ENCODE data around the gene INS. TPM values are rescaled to one million over a fixed set of nuclear protein-coding genes. Genes with fewer than 3 reads are reported as not detected.

The INS gene
- total and polyA plus RNA-seq, 2 donors from 2014 or later: not detected

GRCh38 chr11:2192435-2192834 is 31.4 kb upstream of the INS start:
- no peak overlapping the region for H3K9ac ChIP-seq (ENCODE audit: low read length in 3 of 3)
- no peaks in the 10 kb centered on the region for H3K4me1 ChIP-seq (ENCODE audit: control insufficient read depth in 2 of 3, insufficient read depth in 2 of 3, low read depth in 1 of 3, low read length in 3 of 3)
- no peak overlapping the region for H3K4me3 ChIP-seq (ENCODE audit: low read length in 3 of 3)
- H3K27ac ChIP-seq (ENCODE audit: low read depth in 2 of 2, low read length in 2 of 2): no peak overlapping the region
- no peak for DNase-seq
- H3K36me3 ChIP-seq (ENCODE audit: control insufficient read depth in 2 of 3, insufficient read depth in 3 of 3, low read length in 3 of 3): peaks cover 0 to 1% (median 0%) of the 10 kb centered on the region in 3 donors
- no peak for TF ChIP-seq CTCF (IDR thresholded peaks at IDR 0.05; ENCODE audit: borderline replicate concordance, extremely low read depth, insufficient read depth)
- intact Hi-C loops (cut with DNase I): no loop called here
- peaks cover under 1% of the 10 kb centered on the region for H3K27me3 ChIP-seq (ENCODE audit: control insufficient read depth, insufficient read depth, low read length)
- FAIRE-seq: no peak
- H3K9me3 ChIP-seq (ENCODE audit: control insufficient read depth in 2 of 3, insufficient read depth in 1 of 3, low read length in 3 of 3): no peaks in the 10 kb centered on the region

GRCh38 chr11:2191883-2192282 is 30.9 kb upstream of the INS start:
- H3K36me3 ChIP-seq (ENCODE audit: control insufficient read depth in 2 of 3, insufficient read depth in 3 of 3, low read length in 3 of 3): peaks cover 0 to 5% (median 0%) of the 10 kb centered on the region in 3 donors
- TF ChIP-seq CTCF (IDR thresholded peaks at IDR 0.05; ENCODE audit: borderline replicate concordance, extremely low read depth, insufficient read depth): no peak
- intact Hi-C loops (cut with DNase I): no loop called here

GRCh38 chr11:2190657-2191471 is 29.9 kb upstream of the INS start:
- no peak overlapping the region for H3K27ac ChIP-seq (ENCODE audit: low read depth in 2 of 2, low read length in 2 of 2)
- H3K9me3 ChIP-seq (ENCODE audit: control insufficient read depth in 2 of 3, insufficient read depth in 1 of 3, low read length in 3 of 3): no peaks in the 10 kb centered on the region
- H3K4me1 ChIP-seq (ENCODE audit: control insufficient read depth in 2 of 3, insufficient read depth in 2 of 3, low read depth in 1 of 3, low read length in 3 of 3): peaks cover 0 to 2% (median 0%) of the 10 kb centered on the region in 3 donors
- no peak overlapping the region for H3K4me3 ChIP-seq (ENCODE audit: low read length in 3 of 3)
- TF ChIP-seq CTCF (IDR thresholded peaks at IDR 0.05; ENCODE audit: borderline replicate concordance, extremely low read depth, insufficient read depth): no peak
- DNase-seq (no peak), FAIRE-seq (no peak)
- intact Hi-C loops (cut with DNase I): no loop called here
- peaks cover 3% of the 10 kb centered on the region for H3K27me3 ChIP-seq (ENCODE audit: control insufficient read depth, insufficient read depth, low read length)
- no peak overlapping the region for H3K9ac ChIP-seq (ENCODE audit: low read length in 3 of 3)
- peaks cover 0 to 5% (median 0%) of the 10 kb centered on the region in 3 donors for H3K36me3 ChIP-seq (ENCODE audit: control insufficient read depth in 2 of 3, insufficient read depth in 3 of 3, low read length in 3 of 3)

More at GRCh38 chr11:2191883-2192282, 30.9 kb upstream of the INS start:
- Histone ChIP-seq H3K4me3 (ENCODE audit: low read length in 3 of 3) (no peak overlapping the region), H3K9me3 (ENCODE audit: control insufficient read depth in 2 of 3, insufficient read depth in 1 of 3, low read length in 3 of 3) (no peaks in the 10 kb centered on the region), H3K27me3 (ENCODE audit: control insufficient read depth, insufficient read depth, low read length) (peaks cover 3% of the 10 kb centered on the region), H3K4me1 (ENCODE audit: control insufficient read depth in 2 of 3, insufficient read depth in 2 of 3, low read depth in 1 of 3, low read length in 3 of 3) (peaks cover 0 to 2% (median 0%) of the 10 kb centered on the region in 3 donors), H3K27ac (ENCODE audit: low read depth in 2 of 2, low read length in 2 of 2) (no peak overlapping the region), H3K9ac (ENCODE audit: low read length in 3 of 3) (no peak overlapping the region)
- DNase-seq (no peak), FAIRE-seq (no peak)
